Breast epithelium (tissue), 4 donors: ENCODE results near the gene EPM2A. TPM values are rescaled to one million over a fixed set of nuclear protein-coding genes. Genes with fewer than 3 reads are reported as not detected.

Experiments used
- DNase-seq, 2 donors: peaks; one replicate each; pipeline ENCODE4 v3.0.0-alpha.2; 2019; ENCODE audit warnings: low spot score in 2 of 2
- H3K27ac ChIP-seq, 2 donors: fragments of 200-600 bp; sonication (generic) in 1 of 2; one replicate each; pipeline ENCODE4 v1.5.1; 2016 to 2019; ENCODE audit warnings: mild to moderate bottlenecking in 1 of 2
- H3K27me3 ChIP-seq, 2 donors: fragments of 200-600 bp; sonication (generic) in 1 of 2; one replicate each; pipeline versions ENCODE4 v1.5.1 to v1.6.0; 2017 to 2019; ENCODE audit warnings: control low read depth in 1 of 2, mild to moderate bottlenecking in 1 of 2
- H3K36me3 ChIP-seq: fragments of 200-600 bp; one replicate; pipeline ENCODE4 v1.5.1; 2019
- H3K4me1 ChIP-seq, 2 donors: fragments of 200-600 bp; sonication (generic); one replicate each; pipeline ENCODE4 v1.5.1; 2016 to 2019; ENCODE audit warnings: control low read depth in 1 of 2
- H3K4me3 ChIP-seq, 3 donors: fragments of 200-600 bp; sonication (generic); 1 replicate in 2 of 3; 2 replicates in 1 of 3; pipeline ENCODE4 v1.5.1; 2016 to 2019; ENCODE audit warnings: mild to moderate bottlenecking in 3 of 3, moderate library complexity in 2 of 3
- H3K9me3 ChIP-seq, 2 donors: fragments of 200-600 bp; sonication (generic) in 1 of 2; one replicate each; pipeline ENCODE4 v1.5.1; 2016 to 2019; ENCODE audit warnings: control low read depth in 1 of 2
- CTCF ChIP-seq, 3 donors: fragments of 450-650 bp; IDR thresholded peaks; one replicate each; pipeline ENCODE4 v1.5.1; 2016 to 2017; ENCODE audit warnings: antibody characterized with exemption in 3 of 3, mild to moderate bottlenecking in 3 of 3, moderate library complexity in 3 of 3
- POLR2A ChIP-seq: fragments of 450-650 bp; IDR thresholded peaks from one replicate; pipeline ENCODE4 v1.6.1; 2016; ENCODE audit warnings: antibody characterized with exemption, mild to moderate bottlenecking, moderate library complexity
- POLR2AphosphoS5 ChIP-seq, 3 donors: sonication (generic); formaldehyde crosslinking; IDR thresholded peaks; one replicate each; pipeline ENCODE4 v1.6.1; 2017; ENCODE audit warnings: antibody characterized with exemption in 3 of 3
- intact Hi-C: fragments of 100-400 bp; cut with DNase I; formaldehyde crosslinking; loops from one replicate; pipeline ENCODE4 v1.15.1; 2023; ENCODE audit warnings: low total_unique reads
- total RNA-seq, 3 donors: library from RNA; depleted of rRNA; stranded (reverse); fragments of >200 nt; gene quantifications; one replicate each; pipeline ENCODE4 v1.1.0, GENCODE V29; 2016

EPM2A gene
- total RNA-seq, 3 donors from 2014 or later, result 14.1 to 19.5 (median 15.7) TPM

- no peak for TF ChIP-seq POLR2AphosphoS5 (IDR thresholded peaks at IDR 0.05)
- TF ChIP-seq CTCF (IDR thresholded peaks at IDR 0.05), result no peak
- no peak for TF ChIP-seq POLR2A
- H3K36me3 ChIP-seq, result no peaks in the 10 kb centered on the region
- H3K27ac ChIP-seq, result no peak overlapping the region
- H3K27me3 ChIP-seq, result no peaks in the 10 kb centered on the region
- no peaks in the 10 kb centered on the region for H3K9me3 ChIP-seq
- H3K4me3 ChIP-seq, result no peak overlapping the region
- intact Hi-C loops, result loop anchor here (5.0 kb wide), 1 partner anchor 79 kb away; no protein-coding TSS in a partner anchor
- DNase-seq, result no peak
- no peaks in the 10 kb centered on the region for H3K4me1 ChIP-seq
Measured at GRCh38 chr6:145738265-145738664, 2.9 kb upstream of the EPM2A start.

GRCh38 chr6:145736661-145737144 lies 1.4 kb upstream of the EPM2A start:
- H3K4me3 ChIP-seq, result no peak overlapping the region
- no peaks in the 10 kb centered on the region for H3K36me3 ChIP-seq
- no peak for DNase-seq
- no peaks in the 10 kb centered on the region for H3K27me3 ChIP-seq
- TF ChIP-seq POLR2A (no peak), CTCF (IDR thresholded peaks at IDR 0.05) (no peak), POLR2AphosphoS5 (IDR thresholded peaks at IDR 0.05) (no peak)
- intact Hi-C loops, result loop anchor here (5.0 kb wide), 1 partner anchor 81 kb away; no protein-coding TSS in a partner anchor
- no peak overlapping the region for H3K27ac ChIP-seq
- H3K4me1 ChIP-seq, result no peaks in the 10 kb centered on the region
- no peaks in the 10 kb centered on the region for H3K9me3 ChIP-seq

GRCh38 chr6:145734486-145735355 lies 599 bp downstream of the EPM2A start:
- intact Hi-C loops, result loop anchor here (5.0 kb wide), 2 partner anchors 83 to 368 kb away; no protein-coding TSS in a partner anchor
- H3K27ac ChIP-seq, result peak overlapping the region; percentile 95 to 98
- peak overlapping the region; percentile 63 to 94 (median 80) for H3K4me3 ChIP-seq
- H3K27me3 ChIP-seq, result no peaks in the 10 kb centered on the region
- TF ChIP-seq POLR2A (no peak), POLR2AphosphoS5 (IDR thresholded peaks at IDR 0.05) (peak; percentile 53 to 65 (median 61))
- H3K9me3 ChIP-seq, result no peaks in the 10 kb centered on the region
- peak; percentile 75 to 84 for DNase-seq
- no peaks in the 10 kb centered on the region for H3K4me1 ChIP-seq
- no peaks in the 10 kb centered on the region for H3K36me3 ChIP-seq

GRCh38 chr6:145733810-145734209 lies 1.5 kb downstream of the EPM2A start:
- Histone ChIP-seq H3K27ac (no peak overlapping the region), H3K4me1 (no peaks in the 10 kb centered on the region), H3K9me3 (peaks cover 5% of the 10 kb centered on the region in 2 donors), H3K4me3 (no peak overlapping the region), H3K27me3 (no peaks in the 10 kb centered on the region), H3K36me3 (no peaks in the 10 kb centered on the region)
- no peak for DNase-seq
- TF ChIP-seq CTCF (IDR thresholded peaks at IDR 0.05), result no peak
- TF ChIP-seq POLR2AphosphoS5 (IDR thresholded peaks at IDR 0.05), result no peak
- no peak for TF ChIP-seq POLR2A
- intact Hi-C loops, result loop anchor here (5.0 kb wide), 1 partner anchor 368 kb away; no protein-coding TSS in a partner anchor

GRCh38 chr6:145733207-145733606 lies 2.1 kb downstream of the EPM2A start:
- TF ChIP-seq CTCF (IDR thresholded peaks at IDR 0.05) (no peak), POLR2A (no peak), POLR2AphosphoS5 (IDR thresholded peaks at IDR 0.05) (no peak)
- DNase-seq, result no peak
- Histone ChIP-seq H3K4me3 (no peak overlapping the region), H3K9me3 (peaks cover 11% of the 10 kb centered on the region in 2 donors), H3K27ac (no peak overlapping the region), H3K4me1 (no peaks in the 10 kb centered on the region), H3K27me3 (no peaks in the 10 kb centered on the region), H3K36me3 (no peaks in the 10 kb centered on the region)
- intact Hi-C loops, result loop anchor here (5.0 kb wide), 1 partner anchor 369 kb away; no protein-coding TSS in a partner anchor
